Fibroblast of skin of right quadriceps (primary cell): ENCODE measurements around the gene QSOX1.

ENCODE experiments used
- DNase-seq: peaks from one replicate; pipeline ENCODE4 v3.0.0-alpha.2; 2013

Gene QSOX1

DNA sequence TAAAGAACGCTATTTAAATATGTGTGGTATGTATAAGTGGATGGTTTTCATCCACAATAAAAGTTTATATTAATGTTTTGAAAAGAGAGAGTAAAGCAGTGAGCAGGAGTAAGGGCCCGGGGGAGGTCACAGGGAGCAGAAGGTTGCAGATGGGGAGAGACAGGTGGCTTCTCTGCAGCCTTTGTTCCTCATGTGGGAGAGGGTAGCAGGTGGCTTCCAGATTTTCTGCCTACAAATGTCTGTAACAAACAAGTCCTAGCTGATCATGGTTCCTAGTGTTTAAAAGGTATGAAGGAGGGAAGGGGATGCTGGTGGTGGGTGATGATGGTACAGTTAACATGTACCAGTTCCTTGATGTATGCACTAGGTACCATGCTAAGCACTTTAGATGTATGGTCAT, 18.8 kb downstream of the QSOX1 start:
- DNase-seq, result no peak

DNA sequence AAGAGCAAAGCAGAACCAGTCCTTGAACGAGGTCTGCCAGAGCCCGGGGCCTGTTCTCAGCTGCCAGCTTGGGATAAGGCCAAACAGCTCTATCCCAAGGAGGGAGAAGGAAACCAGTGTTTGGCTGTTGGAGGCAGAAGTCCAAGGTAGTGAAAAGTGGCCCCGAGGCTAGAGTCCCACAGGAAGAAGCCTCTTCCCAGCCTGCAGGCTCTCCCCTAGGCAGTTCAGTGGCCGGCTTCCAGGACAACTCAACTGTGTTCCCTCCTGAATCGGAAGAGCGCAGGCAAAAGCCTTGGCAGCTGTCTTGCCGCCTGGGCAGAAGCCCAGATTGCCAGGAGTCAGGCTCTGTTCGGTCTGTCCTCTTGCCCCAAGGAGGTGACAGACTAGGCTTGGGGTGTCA, 19.3 kb downstream of the QSOX1 start:
- DNase-seq, result no peak

DNA sequence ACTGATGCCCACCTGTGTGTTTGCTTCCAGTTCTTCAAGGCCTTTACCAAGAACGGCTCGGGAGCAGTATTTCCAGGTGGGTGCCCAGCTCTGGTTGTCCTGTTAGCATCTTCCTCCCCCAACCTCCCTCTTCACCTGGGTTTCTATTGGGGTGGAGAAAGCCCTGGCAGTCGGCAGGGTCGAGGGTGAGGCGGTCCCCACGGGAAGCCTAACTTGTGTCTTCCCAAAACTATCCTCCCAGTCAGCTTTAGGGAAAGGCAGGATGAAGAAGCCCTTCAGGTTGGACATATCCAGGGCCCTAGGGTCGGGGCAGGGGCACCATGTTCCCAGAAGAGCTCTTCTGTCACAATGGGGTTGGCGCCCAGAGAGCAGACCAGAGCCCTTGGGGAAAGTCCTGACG, 20.6 kb downstream of the QSOX1 start:
- DNase-seq, result no peak

DNA sequence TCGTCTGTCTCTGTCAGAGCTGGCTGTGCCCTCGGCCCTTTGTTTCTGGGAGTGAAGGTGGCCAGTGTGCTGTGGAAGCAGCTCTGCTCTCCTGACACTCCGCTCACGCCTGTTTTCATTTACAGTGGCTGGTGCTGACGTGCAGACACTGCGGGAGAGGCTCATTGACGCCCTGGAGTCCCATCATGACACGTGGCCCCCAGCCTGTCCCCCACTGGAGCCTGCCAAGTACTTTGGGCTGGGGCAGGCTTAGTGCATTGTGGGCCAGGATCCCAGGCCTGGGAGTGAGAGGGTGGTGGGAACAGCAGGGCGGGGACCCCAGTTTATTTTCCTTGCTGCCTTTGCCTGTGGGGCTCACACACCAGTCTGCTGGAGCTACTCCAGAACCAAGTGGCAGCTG, 21.1 kb downstream of the QSOX1 start:
- DNase-seq, result no peak

DNA sequence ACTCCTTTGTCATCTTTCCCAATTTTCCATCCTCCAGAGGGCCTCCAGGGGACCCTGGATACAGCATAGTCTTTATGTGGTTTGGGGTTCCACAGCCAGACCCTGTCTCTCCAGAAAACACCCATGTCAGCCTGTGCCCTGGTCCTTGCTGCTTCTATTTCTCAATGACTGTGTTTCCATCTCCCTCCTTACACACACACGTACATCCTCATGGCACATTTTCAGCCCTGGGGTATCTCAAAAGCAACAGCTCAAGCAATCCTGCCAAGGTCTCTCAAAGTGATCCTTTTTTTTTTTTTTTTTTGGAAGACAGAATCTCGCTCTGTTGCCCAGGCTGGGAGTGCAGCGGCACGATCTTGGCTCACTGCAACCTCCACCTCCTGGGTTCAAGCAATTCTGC, 22.3 kb downstream of the QSOX1 start:
- no peak for DNase-seq

DNA sequence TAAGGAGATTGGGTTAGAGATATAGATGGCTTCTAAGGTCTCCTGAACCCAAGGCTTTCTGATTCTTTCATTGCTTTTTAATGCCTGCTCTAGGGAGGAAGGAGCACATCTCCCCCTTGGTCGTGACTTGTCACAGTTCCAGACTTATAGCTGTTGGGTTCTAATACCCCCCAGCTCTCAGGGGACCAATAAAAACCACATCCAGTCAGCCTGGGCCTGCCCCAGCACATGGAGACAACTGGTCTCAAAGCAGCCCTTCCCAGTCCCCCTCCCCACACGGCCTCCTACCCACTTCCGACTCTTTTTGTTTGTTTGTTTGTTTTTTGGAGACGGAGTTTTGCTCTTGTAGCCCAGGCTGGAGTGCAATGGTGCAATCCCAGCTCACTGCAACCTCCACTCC, 23.3 kb downstream of the QSOX1 start:
- DNase-seq, result no peak

DNA sequence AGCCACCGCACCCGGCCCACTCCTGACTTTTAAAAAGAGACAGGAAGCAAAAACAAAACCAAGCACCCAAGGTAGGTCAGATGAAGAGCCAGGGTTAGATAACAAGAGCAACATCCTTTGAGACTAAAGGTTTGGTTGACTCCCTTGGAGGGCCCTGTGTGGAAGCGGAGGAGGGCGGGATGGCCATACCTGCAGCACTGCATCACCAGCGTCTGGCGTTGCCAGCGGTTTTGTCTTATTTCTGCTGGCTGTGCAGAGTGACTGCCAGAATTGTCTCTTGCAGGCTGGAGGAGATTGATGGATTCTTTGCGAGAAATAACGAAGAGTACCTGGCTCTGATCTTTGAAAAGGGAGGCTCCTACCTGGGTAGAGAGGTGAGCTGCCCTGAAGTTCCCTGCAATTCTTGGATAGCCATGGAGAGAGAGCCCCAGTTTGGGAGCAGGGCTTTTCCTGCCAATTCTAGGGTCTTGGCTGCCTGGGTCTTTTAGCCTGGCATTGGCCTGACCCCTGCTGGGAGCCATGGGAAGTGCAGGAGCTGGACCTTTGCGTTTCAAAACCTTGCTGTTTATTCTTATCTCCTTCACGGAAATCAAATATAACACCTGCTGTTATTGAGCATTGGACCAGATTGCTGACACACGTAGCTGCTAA, 24.0 kb downstream of the QSOX1 start:
- DNase-seq, result peak; percentile 48

DNA sequence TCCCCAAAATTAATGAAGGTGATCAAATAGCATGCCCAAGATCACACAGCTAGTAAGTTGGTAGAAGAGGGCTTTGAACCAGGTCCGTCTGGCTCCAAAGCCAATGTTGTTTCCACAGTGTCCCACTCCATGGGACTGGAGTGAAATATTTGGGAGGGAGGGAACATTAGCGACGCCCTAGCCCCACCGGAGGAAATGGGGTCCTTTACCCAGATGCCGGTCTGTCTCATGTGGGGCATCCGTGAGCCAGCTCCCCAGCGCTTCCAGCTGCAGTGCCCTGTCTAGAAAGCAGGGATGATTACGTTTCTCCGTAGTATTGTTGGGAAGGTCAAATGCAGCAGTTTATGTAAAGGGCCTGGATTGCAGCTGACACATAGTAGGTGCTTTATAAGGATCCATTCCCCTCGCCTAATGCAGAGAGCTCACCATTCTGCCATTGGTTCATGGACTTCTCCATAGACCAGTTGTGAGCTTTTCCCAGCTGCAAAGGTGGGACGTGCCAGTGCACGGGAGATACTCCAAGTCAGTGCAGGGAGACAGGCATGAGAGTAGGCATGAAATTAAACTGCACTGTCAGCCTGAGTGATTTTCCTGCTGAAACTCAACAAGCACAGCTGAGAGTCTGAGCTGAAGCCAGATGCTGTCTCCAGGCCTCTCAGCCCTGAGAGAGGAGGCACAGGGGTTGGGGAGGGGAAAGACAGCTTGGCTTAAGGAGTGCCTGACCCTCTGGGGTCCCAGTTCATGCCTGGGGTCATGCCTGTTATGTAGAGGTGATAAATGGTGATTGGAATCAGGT, 24.7 kb downstream of the QSOX1 start:
- DNase-seq, result no peak

DNA sequence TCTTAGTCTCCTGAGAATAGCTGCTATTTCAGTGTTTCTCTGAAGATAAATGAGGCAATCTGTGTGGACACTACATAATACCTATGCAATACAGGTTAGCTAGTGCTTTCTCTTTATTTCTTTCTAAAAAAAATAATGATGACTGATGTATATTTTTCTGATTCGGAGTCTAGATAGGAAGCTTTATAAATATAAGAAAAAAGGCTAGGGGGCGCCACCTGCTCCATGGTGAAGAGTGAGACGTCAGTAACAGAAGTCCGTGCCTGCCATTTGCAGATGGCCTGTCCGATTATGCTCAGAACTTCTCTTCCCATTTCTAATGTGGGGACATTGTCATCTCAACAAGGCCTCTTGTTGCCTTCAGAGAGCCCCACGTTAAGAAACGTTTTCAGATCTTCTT, 26.4 kb downstream of the QSOX1 start:
- DNase-seq, result no peak

DNA sequence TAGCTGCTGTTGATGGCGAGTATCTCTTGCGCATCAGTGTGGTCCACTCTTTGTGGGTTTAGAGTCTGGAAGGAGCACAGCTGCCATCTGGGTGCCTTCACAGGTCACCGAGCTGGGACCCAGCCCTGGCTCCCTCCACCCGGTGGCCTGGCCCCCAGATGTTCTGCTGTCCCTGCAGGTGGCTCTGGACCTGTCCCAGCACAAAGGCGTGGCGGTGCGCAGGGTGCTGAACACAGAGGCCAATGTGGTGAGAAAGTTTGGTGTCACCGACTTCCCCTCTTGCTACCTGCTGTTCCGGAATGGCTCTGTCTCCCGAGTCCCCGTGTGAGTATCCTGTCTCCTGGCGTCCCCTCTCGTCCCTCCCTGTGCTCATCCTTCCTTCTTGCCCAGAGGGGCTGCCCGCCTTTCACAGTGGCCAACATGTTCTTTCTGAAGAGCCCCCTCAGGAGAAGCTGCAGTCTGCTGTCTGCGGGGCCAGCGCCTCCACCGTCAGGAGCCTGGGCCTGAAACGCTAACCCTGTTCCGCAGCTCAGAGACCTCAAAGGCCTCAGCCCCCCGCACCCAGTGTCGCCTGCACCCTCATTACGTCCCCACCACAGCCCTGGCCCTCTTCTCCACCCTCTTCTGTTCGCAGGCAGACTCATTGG, 27.4 kb downstream of the QSOX1 start:
- DNase-seq, result no peak

DNA sequence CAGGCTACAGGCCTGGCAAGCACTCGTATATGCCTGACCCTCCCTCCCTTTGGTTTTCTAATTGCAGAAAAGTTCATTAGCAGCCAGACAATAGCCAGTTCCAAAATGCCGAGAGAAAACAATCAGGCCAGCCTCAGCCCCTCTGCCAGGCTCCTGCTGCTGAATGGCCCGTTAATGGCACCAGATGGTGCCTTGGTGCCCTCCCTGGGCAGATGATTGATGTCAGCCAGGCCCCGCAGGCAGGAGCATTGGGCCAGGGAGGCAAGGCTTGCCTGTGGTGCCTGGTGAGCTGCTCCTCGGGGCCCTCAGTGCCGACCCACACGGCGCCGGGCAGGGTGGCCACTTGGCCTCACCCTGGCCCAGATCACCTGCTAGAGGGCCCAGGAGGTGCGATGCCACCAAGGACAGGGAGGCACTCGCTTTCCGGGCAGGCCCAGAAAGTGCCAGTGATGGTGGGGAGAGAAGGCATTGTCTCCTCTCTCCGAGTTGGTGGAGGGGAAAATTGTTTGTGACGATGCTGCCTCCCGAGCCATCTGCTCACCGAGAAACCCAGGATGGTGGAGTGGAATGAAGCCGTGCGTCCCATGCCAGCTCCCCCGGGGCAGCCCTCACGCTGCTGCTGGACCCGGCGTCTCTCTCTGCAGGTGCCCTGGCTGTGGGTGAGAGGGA, 28.1 kb downstream of the QSOX1 start:
- DNase-seq, result no peak

DNA sequence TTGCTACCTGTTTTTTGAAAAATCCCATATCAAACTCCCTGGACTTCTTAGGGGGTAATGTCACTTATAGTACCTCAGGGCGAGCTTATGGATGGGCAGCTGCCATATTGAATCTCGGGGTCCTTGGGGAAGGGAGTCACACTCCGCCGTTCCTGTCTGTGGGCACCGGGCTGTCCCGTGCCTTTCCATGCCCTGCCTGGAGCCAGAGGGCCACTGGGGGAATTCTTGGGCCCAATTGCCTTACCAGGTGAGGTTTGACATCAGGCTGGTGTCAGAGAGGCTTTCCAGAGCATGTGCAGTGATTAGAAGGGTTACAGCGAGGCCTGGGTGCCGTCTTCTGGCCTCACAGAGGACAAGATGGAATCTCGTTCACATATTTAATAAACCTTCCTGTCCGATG, 28.8 kb downstream of the QSOX1 start:
- no peak for DNase-seq

DNA sequence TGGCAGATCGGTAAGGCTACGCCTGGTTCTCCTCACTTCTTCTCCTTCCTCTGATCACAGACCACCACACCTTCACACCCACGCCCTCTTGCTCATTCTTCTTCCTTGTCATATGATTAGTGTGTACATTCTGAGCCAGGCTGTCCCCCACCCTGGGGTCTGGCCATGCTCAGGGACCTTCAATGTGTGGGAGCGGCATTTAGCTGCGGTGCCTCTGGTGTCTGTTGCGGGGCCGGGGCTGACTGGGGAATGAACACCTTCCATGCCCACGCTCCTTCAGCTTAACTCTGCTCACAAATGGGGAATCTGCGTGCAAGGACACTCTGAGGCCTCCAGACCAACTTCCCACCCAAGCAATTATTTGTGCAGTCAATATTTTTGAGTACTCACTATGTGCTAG, 29.4 kb downstream of the QSOX1 start:
- DNase-seq, result no peak

DNA sequence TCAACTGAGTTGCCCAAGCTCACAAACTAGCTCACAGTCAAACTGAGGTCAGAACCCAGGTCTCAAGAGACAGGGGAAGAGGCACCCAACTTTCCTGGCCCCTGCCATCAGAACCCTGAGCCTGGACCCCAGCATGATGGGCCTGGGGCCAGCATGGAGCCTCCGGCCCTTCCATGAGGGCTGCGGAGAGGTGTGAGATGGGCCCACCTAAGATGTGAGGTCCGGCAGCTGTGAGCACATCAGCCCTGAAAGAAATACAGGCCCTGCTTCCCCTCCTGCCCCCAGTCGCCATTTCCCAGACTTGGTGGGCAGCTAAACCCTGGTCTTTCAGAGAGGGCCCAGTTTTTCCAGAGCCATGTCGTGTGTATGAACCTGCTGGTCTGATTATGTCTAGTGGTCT, 30.6 kb downstream of the QSOX1 start:
- DNase-seq, result no peak

DNA sequence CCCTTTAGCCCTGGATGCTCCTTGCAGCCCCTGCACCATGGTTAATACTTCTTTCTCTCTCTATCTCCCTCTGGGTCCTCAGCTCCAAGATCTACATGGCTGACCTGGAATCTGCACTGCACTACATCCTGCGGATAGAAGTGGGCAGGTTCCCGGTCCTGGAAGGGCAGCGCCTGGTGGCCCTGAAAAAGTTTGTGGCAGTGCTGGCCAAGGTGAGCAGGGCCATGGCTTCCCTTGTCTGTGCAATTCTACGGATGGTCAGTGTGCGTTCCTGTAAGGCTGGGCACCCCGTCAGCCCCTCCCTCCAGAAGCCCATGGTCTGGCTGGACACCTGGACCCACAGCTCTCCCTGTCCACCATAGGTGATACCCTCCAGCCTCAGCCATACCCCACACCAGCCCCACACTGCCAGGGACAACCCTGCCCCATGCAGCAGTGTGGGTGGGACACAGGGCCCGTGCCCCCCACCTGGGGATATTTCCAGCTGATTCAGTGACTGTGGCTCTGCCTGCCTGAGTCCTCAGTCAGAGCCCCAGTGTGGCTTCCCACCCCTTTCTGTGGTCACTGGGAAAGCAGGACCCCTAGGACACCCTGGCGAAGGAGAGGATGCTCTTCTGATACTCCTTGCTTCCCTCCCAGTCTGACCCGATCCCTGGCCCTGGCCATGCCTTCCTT, 31.4 kb downstream of the QSOX1 start:
- DNase-seq, result no peak

DNA sequence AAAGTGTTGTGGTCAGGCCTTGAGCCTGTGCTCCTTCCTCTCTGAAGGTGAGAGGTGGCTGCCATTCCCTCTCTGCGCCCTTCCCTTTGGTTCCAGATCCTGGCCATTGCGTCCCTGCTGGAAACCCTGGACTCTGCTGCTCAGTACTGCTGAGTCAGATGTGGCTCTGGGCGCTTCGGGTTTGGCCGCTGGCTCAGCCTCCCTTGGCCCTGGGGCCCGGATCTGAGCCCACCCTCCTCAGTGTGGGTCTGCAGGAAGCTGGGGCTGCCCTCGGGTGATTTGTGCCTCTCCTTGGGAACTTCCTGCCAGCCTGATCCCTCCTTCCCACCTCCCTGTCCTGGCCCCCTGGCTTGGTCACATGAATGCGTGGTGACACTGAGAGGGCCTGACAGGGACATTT, 32.2 kb downstream of the QSOX1 start:
- DNase-seq, result no peak

DNA sequence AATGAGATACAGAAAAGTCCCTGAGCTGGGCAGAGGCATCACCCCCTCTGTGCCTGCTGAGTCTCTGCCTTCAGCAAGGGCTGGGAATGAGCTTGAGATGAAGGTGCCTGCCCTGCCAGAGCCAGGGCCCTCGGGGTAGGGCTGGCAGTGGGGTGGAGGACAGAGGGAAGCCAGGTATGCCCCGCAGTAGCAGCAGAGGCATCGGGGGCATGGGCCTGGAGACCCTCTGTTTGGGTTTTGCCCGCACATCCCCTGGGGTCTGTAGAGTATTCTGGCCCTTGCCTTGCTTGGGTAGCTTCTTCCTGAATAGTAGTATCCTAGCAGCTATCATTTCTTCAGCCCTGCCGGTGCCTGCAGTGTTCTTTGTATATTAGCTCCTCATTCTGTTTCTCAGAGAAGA, 33.0 kb downstream of the QSOX1 start:
- DNase-seq, result no peak

DNA sequence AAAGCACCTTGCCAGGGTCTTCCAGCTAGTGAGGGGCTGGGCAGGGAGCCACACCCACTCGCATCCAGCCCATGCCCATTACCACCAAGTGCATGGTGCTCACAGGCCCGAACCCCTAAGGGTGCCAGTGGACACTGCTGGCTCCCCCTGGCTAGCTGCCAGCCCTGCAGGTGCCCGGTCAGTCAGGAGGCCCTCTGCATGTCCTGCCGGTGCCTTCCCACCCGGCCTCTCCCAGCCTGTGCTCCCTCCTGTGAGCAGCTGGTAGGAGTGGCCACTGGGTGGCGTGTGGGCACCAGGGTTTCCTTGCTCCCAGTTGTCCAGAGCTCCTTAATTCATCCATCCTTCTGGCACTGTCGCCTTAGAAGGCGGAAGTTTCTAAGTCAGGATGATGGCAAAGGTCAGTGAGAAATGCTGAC, 33.4 kb downstream of the QSOX1 start:
- peak; percentile 47 for DNase-seq

DNA sequence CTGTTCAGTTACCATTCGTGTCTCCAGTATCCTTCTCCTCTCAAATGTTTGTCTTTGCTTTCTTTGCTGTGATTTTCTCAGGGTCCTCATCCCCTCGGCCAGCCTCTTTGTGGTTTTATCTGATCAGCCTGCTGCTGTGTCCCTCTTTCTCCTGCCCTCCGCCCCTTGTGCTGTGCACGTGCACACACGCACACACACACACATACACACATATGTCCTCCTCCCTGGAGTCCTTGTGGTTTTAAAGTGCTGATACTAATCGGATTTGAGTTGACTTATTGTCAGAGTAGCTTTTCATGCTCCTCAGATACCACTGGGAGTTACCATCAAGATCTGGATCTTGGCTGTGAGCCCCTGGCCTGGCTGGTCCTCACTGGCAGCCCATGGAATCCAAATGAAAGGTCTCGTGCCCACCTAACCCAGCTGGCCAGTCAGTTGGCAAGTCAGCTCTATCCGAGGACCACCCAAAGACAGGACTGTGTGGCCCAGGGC, 34.1 kb downstream of the QSOX1 start:
- no peak for DNase-seq

DNA sequence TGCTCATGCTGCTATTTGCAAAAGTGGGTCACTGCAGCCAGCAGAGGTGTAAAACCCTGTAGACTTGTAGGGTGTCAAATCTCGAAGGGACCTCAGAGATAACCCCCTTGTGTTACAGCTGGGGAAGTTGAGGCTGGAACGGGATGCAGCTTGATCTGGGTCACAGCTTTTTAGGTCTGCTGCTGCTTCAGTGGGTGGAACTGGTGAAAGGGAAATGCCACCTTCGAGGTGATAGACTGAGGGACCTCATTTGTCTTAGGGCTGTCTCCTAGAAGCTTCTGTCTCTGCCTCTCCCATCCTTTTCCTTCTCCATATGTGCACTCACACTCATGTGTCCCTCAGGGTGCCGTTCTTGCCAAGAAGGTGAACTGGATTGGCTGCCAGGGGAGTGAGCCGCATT, 35.4 kb downstream of the QSOX1 start:
- no peak for DNase-seq

DNA sequence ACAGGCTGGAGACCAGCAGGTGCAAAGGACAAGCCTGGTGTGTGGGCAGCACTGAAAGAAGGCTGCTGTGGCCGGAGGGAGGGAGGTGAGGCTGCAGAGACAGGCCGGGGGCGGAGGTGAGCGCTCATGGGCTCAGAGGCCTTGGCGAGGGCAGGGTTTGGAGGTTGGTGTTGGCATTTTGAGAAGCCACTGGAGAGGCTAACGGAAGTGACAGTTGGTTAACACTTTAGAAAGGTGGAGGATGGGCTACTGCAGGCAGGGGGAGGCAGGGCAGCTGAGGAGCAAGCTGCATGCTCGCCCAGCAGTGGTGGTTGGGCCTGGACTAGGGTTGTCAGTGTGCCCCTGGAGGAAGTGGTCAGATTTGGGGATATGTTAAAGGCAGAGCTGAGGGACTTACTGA, 37.5 kb downstream of the QSOX1 start:
- no peak for DNase-seq

DNA sequence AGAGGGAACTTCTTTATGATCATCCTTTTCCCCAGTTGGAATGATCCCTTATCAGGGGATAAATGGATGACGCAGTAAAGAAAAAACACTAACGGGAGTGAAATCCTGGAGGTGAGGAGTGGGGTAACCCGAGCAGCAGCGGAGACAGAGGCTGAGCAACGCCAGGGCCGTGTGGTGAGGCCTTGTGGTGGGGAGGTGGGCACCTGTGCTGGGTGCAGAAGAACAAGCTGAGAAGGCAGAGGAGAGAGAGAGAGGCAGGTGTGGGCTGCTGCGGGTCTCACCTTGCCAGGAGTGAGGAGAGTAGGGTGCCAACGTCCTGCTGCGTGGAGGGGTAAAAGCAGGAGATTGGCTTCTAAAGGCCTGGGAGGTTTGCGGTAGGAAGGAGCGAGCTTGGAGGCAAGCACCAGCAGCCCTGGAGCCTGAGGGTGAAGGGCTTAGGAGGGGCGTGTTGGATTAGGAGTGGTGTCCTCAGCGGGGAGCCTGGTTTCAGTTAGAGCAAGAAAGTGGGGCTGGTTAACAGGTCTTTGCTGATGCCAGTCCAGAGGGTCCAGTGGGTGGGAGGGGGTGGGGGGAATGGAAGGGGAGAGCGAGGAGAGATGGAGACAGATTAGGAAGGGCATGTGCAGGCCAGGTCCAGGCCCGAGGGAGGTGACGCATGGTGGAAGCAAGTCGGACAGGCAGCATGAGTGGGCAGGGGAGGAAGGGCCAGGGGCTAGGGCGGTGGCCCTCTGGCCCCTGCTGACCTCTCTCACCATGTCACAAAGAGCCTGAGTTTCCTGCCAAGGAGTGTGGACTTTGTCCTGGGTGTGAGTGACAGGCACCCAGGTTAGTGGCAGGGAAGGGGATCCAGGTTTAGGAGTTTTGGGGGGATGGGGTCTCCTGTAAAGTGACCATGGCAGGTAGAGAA, 38.7 kb downstream of the QSOX1 start:
- no peak for DNase-seq
